SK-N-MC (cell line): ENCODE data around the gene PPP1R13L.

Experiments used
- DNase-seq: peaks from one replicate; pipeline ENCODE4 v3.0.0-alpha.2; 2011; ENCODE audit warnings: low read depth, low spot score
- H3K27ac ChIP-seq: fragments of 200-600 bp; sonication (generic); 2 replicates; pipeline ENCODE4 v1.5.1; 2016; ENCODE audit warnings: mixed run types
- H3K36me3 ChIP-seq: fragments of 200-600 bp; sonication (generic); 2 replicates; pipeline ENCODE4 v1.6.1; 2017; ENCODE audit warnings: antibody characterized with exemption, low read length, mixed read lengths; ENCODE audit not compliant: insufficient read depth
- H3K4me3 ChIP-seq: fragments of 200-600 bp; sonication (generic); 2 replicates; pipeline ENCODE4 v1.5.1; 2016
- H3K9ac ChIP-seq: fragments of 200-600 bp; sonication (generic); 2 replicates; pipeline ENCODE4 v1.8.0; 2017; ENCODE audit warnings: mixed run types, mixed read lengths; ENCODE audit not compliant: insufficient read length
- H3K9me3 ChIP-seq: fragments of 200-600 bp; sonication (generic); 2 replicates; pipeline ENCODE4 v1.6.1; 2017; ENCODE audit warnings: low read depth, mild to moderate bottlenecking, antibody characterized with exemption, low read length, moderate library complexity, mixed read lengths
- EZH2 ChIP-seq: fragments of 200-600 bp; sonication (generic); IDR thresholded peaks from one replicate; pipeline ENCODE4 v1.6.1; 2017; ENCODE audit warnings: antibody characterized with exemption
- FOXP2 ChIP-seq: optimal IDR thresholded peaks from 2 replicates; pipeline ENCODE3; 2011; ENCODE audit warnings: mild to moderate bottlenecking, moderate library complexity; ENCODE audit not compliant: insufficient read depth; ENCODE audit errors: extremely low read length, control extremely low read depth
- POLR2AphosphoS5 ChIP-seq: IDR thresholded peaks from 2 replicates; pipeline ENCODE4 v1.6.1; 2012; ENCODE audit warnings: mild to moderate bottlenecking, low read depth, low read length, borderline replicate concordance

The PPP1R13L gene

DNA sequence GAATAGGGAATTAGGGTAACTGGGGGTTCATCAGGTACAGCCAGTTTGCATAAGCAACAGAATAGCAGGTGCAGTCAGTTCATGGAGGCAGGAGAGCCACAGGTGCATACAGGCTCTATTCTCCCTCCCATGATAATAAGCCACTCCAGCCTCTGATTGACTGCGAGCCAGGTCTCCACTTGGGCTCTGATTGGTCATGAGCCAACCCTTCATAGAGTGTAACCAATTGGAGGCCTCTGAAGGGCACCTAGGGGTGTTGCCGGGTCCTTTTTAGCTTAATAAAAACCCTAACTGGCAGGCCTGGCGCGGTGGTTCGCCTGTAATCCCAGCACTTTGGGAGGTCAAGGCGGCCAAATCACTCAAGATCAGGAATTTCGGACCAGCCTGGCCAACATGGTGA is 73.5 kb downstream of the PPP1R13L start:
- TF ChIP-seq POLR2AphosphoS5 (no peak), EZH2 (no peak), FOXP2 (no peak)
- Histone ChIP-seq H3K27ac (no peak overlapping the region), H3K9ac (no peak overlapping the region), H3K36me3 (no peaks in the 10 kb centered on the region), H3K9me3 (no peaks in the 10 kb centered on the region), H3K4me3 (no peak overlapping the region)
- no peak for DNase-seq
